H1 (cell line): ENCODE data around the gene TNFAIP2. TPM values are rescaled to one million over a fixed set of nuclear protein-coding genes. Genes with fewer than 3 reads are reported as not detected.
"Not testable (repeated sequence)": the region's sequence is repeated elsewhere in the genome, so short reads cannot be mapped to it uniquely, and the experiment has no call there.

Source experiments
- CTCF ChIA-PET: fragments of 300-600 bp; sonication (Branson Sonifier 250); formaldehyde crosslinking; loops from one replicate; lab custom pipeline; 2021; ENCODE audit not compliant: partially characterized antibody; lab: Charles Lee
- POLR2A ChIA-PET: fragments of 300-600 bp; sonication (Branson Sonifier 250); formaldehyde crosslinking; loops from one replicate; lab custom pipeline; 2021; ENCODE audit warnings: inconsistent platforms; ENCODE audit not compliant: partially characterized antibody; lab: Charles Lee
- DNase-seq, 2 experiments: peaks; one replicate each; pipeline versions ENCODE4 v3.0.0 to v3.0.0-alpha.2; 2010 to 2022; ENCODE audit warnings: low spot score in 2 of 2, low read depth in 1 of 2, mixed read lengths in 1 of 2
- FAIRE-seq: peaks from 2 replicates; lab custom pipeline; 2011; peaks lifted over from hg19 to GRCh38; lab: Jason Lieb, UNC
- H2AFZ ChIP-seq: 2 replicates; pipeline ENCODE4 v1.8.1; 2012; ENCODE audit warnings: low read length, inconsistent platforms
- H2AK5ac ChIP-seq: 2 replicates; pipeline ENCODE4 v1.6.1; 2013; ENCODE audit warnings: low read depth, low read length
- H2BK120ac ChIP-seq: replicated peaks from 2 replicates; pipeline ENCODE3; 2013; ENCODE audit warnings: low read depth, low read length, inconsistent platforms
- H2BK12ac ChIP-seq: 2 replicates; pipeline ENCODE4 v1.6.1; 2013; ENCODE audit warnings: low read depth, low read length
- H2BK15ac ChIP-seq: 2 replicates; pipeline ENCODE4 v1.6.1; 2013; ENCODE audit warnings: low read length
- H2BK20ac ChIP-seq: 2 replicates; pipeline ENCODE4 v1.6.1; 2013; ENCODE audit warnings: low read length
- H2BK5ac ChIP-seq: 2 replicates; pipeline ENCODE4 v1.6.1; 2013; ENCODE audit warnings: low read depth, low read length
- H3K14ac ChIP-seq: 2 replicates; pipeline ENCODE4 v1.6.1; 2013; ENCODE audit warnings: inconsistent platforms; ENCODE audit not compliant: insufficient read length
- H3K18ac ChIP-seq: 2 replicates; pipeline ENCODE4 v1.6.1; 2013; ENCODE audit warnings: low read length; ENCODE audit errors: extremely low read depth
- H3K23ac ChIP-seq: 2 replicates; pipeline ENCODE4 v1.6.1; 2013; ENCODE audit warnings: inconsistent platforms; ENCODE audit not compliant: insufficient read length
- H3K23me2 ChIP-seq: 2 replicates; pipeline ENCODE4 v1.6.1; 2013; ENCODE audit warnings: low read depth, low read length
- H3K27ac ChIP-seq: 2 replicates; pipeline ENCODE4 v1.6.1; 2011; ENCODE audit warnings: low read depth, low read length, inconsistent platforms
- H3K27me3 ChIP-seq, 4 experiments: replicated peaks in 1 of 4; 1 replicate in 1 of 4; 2 replicates in 3 of 4; pipeline versions ENCODE4 v1.6.1 to v1.8.1; 2011 to 2013; ENCODE audit warnings: low read length in 3 of 4, mild to moderate bottlenecking in 3 of 4, inconsistent platforms in 2 of 4, mixed read lengths in 2 of 4, moderate library complexity in 1 of 4; ENCODE audit not compliant: control insufficient read depth in 3 of 4, insufficient read depth in 3 of 4; ENCODE audit errors: extremely low read depth in 1 of 4
- H3K36me3 ChIP-seq, 4 experiments: 2 replicates each; pipeline versions ENCODE4 v1.6.1 to v1.8.1; 2011 to 2013; ENCODE audit warnings: mild to moderate bottlenecking in 4 of 4, low read length in 3 of 4, moderate library complexity in 2 of 4, control low read depth in 1 of 4, inconsistent platforms in 1 of 4; ENCODE audit not compliant: insufficient read depth in 4 of 4, control insufficient read depth in 2 of 4
- H3K4ac ChIP-seq: replicated peaks from 2 replicates; pipeline ENCODE3; 2013; ENCODE audit warnings: low read length, low read depth, mixed read lengths, inconsistent platforms; ENCODE audit not compliant: insufficient read length
- H3K4me1 ChIP-seq, 4 experiments: replicated peaks in 1 of 4; 1 replicate in 1 of 4; 2 replicates in 3 of 4; pipeline versions ENCODE4 v1.6.1 to v1.8.1; 2011 to 2013; ENCODE audit warnings: low read length in 3 of 4, inconsistent platforms in 2 of 4, mixed read lengths in 1 of 4; ENCODE audit not compliant: insufficient read depth in 4 of 4, control insufficient read depth in 3 of 4
- H3K4me2 ChIP-seq, 2 experiments: 2 replicates each; pipeline versions ENCODE4 v1.6.1 to v1.8.1; 2011 to 2013; ENCODE audit warnings: low read depth in 2 of 2, low read length in 2 of 2, control low read depth in 1 of 2, inconsistent platforms in 1 of 2, mild to moderate bottlenecking in 1 of 2; ENCODE audit not compliant: insufficient read depth in 1 of 2
- H3K4me3 ChIP-seq, 4 experiments: fragments of 200-600, 300-600 bp in 1 of 4; sonication (generic), shearing (Covaris generic), sonication (Bioruptor Twin) in 1 of 4; 2 replicates each; pipeline versions ENCODE4 v1.5.1 to v1.8.1; 2011 to 2016; ENCODE audit warnings: low read length in 4 of 4, low read depth in 3 of 4, control low read depth in 2 of 4, inconsistent platforms in 2 of 4, mild to moderate bottlenecking in 2 of 4, mixed read lengths in 1 of 4, moderate library complexity in 1 of 4; ENCODE audit not compliant: insufficient read depth in 2 of 4; ENCODE audit errors: extremely low read depth in 1 of 4
- H3K56ac ChIP-seq: replicated peaks from 2 replicates; pipeline ENCODE3; 2013; ENCODE audit warnings: low read depth, mild to moderate bottlenecking, mixed read lengths, low read length, inconsistent platforms; ENCODE audit not compliant: insufficient read length
- H3K79me1 ChIP-seq: 2 replicates; pipeline ENCODE4 v1.6.1; 2013; ENCODE audit warnings: low read depth, low read length, control low read depth
- H3K79me2 ChIP-seq, 2 experiments: 2 replicates each; pipeline versions ENCODE4 v1.6.1 to v1.8.1; 2012 to 2013; ENCODE audit warnings: low read length in 2 of 2, mild to moderate bottlenecking in 2 of 2, inconsistent platforms in 1 of 2; ENCODE audit not compliant: insufficient read depth in 2 of 2, control insufficient read depth in 1 of 2
- H3K9ac ChIP-seq, 4 experiments: replicated peaks in 1 of 4; 1 replicate in 1 of 4; 2 replicates in 3 of 4; pipeline versions ENCODE4 v1.6.1 to v1.8.1; 2011 to 2013; ENCODE audit warnings: low read depth in 3 of 4, low read length in 3 of 4, control low read depth in 2 of 4, mild to moderate bottlenecking in 2 of 4, moderate library complexity in 2 of 4, inconsistent platforms in 1 of 4; ENCODE audit errors: extremely low read depth in 1 of 4
- H3K9me3 ChIP-seq, 2 experiments: 2 replicates each; pipeline versions ENCODE4 v1.6.1 to v1.8.1; 2012 to 2013; ENCODE audit warnings: mild to moderate bottlenecking in 2 of 2, moderate library complexity in 2 of 2, control low read depth in 1 of 2, inconsistent platforms in 1 of 2, low read depth in 1 of 2, low read length in 1 of 2, mixed read lengths in 1 of 2; ENCODE audit not compliant: insufficient read depth in 2 of 2
- H4K20me1 ChIP-seq, 2 experiments: replicated peaks in 1 of 2; 2 replicates each; pipeline versions ENCODE3 to v1.8.1; 2011 to 2013; ENCODE audit warnings: inconsistent platforms in 2 of 2, low read length in 2 of 2, mild to moderate bottlenecking in 1 of 2; ENCODE audit not compliant: insufficient read depth in 2 of 2, control insufficient read depth in 1 of 2
- H4K5ac ChIP-seq: 2 replicates; pipeline ENCODE4 v1.6.1; 2013; ENCODE audit warnings: low read length, low read depth, mixed read lengths, inconsistent platforms; ENCODE audit not compliant: insufficient read length
- H4K8ac ChIP-seq: 2 replicates; pipeline ENCODE4 v1.8.0; 2013; ENCODE audit warnings: mild to moderate bottlenecking, moderate library complexity, low read length, inconsistent platforms; ENCODE audit not compliant: insufficient read depth; ENCODE audit errors: extremely low read depth
- H4K91ac ChIP-seq: replicated peaks from 2 replicates; pipeline ENCODE3; 2013; ENCODE audit warnings: low read length, mixed read lengths, inconsistent platforms; ENCODE audit not compliant: insufficient read length
- WGBS, 2 experiments: shearing (Covaris generic) in 1 of 2; methylation state at CpG; one replicate each; pipeline versions ENCODE4 v1.1.6 to v1.1.7; 2013 to 2015; ENCODE audit warnings: low lambda C conversion rate in 2 of 2, mixed read lengths in 2 of 2, inconsistent platforms in 1 of 2, low coverage in 1 of 2, missing lambda C conversion rate in 1 of 2; ENCODE audit not compliant: insufficient replicate concordance in 2 of 2, insufficient coverage in 1 of 2, insufficient read length in 1 of 2; ENCODE audit errors: extremely low coverage in 1 of 2, missing lambda C conversion rate in 1 of 2; 5-methylcytosine and 5-hydroxymethylcytosine counted together
- polyA plus RNA-seq, 7 experiments: library from polyadenylated mRNA; depleted of rRNA in 3 of 7; stranded (reverse) in 5 of 7; unstranded in 2 of 7; fragments of >200 nt in 5 of 7; fragments of 200-250 nt in 2 of 7; gene quantifications; 1 replicate in 5 of 7; 2 replicates in 1 of 7; 4 replicates in 1 of 7; pipeline versions ENCODE4 v1.2.1 to v1.2.3, GENCODE V29; 2011 to 2013; ENCODE audit warnings: missing spikeins in 2 of 7, mixed read lengths in 2 of 7
- total RNA-seq: library from RNA; stranded (reverse); fragmentation: NEBNext Ultra II Directional; extraction: Animal tissue kit (Norgen Biotek cat#: 25700); gene quantifications from 2 replicates; pipeline ENCODE4 v1.2.1, GENCODE V29; 2021

Gene TNFAIP2
- total and polyA plus RNA-seq, 2 of the 8 experiments (the other 6 are each of a cell fraction or from before 2014, with no cell fraction given), result 28.3 to 34.5 TPM

DNA sequence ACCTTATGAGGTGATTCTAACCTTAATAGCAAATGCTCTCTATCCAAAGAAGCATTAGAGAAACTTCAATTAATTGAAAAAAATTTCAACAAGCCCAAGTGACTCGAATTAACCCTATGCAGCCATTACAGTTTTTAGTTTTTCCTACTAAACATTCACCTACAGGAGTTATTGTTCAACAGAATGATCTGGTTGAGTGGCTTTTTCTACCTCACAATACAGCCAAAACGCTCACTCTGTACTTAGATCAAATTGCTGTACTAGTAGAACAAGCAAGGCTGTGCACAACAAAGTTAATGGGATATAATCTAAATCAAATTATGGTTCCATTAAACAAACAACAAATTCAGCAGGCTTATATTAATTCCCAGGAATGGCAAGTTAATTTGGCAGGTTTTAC, 50.6 kb downstream of the TNFAIP2 start:
- WGBS, 2 experiments, result 72% methylated on average over 2 of the region's 2 CpGs; no CpG with 5 or more reads in 1 of the 2 experiments

DNA sequence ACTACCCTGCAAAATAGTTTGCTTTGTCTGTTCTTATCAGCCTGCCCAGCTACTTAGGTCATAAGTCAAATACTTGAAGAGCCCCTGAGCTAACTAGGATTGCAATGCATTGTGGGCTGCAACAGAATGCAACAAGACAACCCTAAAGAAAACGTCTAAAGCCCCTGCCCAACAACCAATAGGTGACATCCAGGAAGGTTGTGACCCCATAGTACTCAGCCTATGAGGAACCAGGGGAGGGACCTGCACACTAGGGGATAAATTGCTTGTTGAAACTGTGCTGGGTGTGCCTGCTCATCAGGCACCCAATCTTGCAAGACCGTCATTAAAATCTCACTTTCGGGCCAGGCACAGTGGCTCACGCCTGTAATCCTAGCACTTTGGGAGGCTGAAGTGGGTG, 52.9 kb downstream of the TNFAIP2 start:
- H3K4me3 ChIP-seq, H3K23me2 ChIP-seq, H3K27ac ChIP-seq, H3K23ac ChIP-seq, FAIRE-seq, POLR2A ChIA-PET, H3K9ac ChIP-seq, H3K36me3 ChIP-seq, H3K18ac ChIP-seq, H4K5ac ChIP-seq, H2AFZ ChIP-seq, DNase-seq, H3K4me1 ChIP-seq, H4K8ac ChIP-seq, H3K4ac ChIP-seq, H3K79me1 ChIP-seq, H2BK15ac ChIP-seq, H3K79me2 ChIP-seq, H3K14ac ChIP-seq, H4K20me1 ChIP-seq, H4K91ac ChIP-seq, H2BK120ac ChIP-seq, H2BK5ac ChIP-seq, H2BK20ac ChIP-seq, H2BK12ac ChIP-seq, H3K27me3 ChIP-seq, H3K4me2 ChIP-seq, H3K56ac ChIP-seq, H2AK5ac ChIP-seq: not testable (repeated sequence)
- H3K9me3 ChIP-seq, result peaks cover 11% of the 10 kb centered on the region in 2 experiments; a peak in 2 of 4 replicates
- WGBS, 2 experiments, result 88% methylated on average over 4 of the region's 4 CpGs; no CpG with 5 or more reads in 1 of the 2 experiments
- CTCF ChIA-PET, result interaction anchor here (3.4 kb wide), 1 partner anchor 9 kb away, joined by 12 read pairs; no protein-coding TSS in a partner anchor

More for the DNA sequence above, 50.6 kb downstream of the TNFAIP2 start:
- H3K79me1 ChIP-seq, H2AK5ac ChIP-seq, H3K23me2 ChIP-seq, H3K79me2 ChIP-seq, H2BK15ac ChIP-seq, FAIRE-seq, H4K5ac ChIP-seq, H3K56ac ChIP-seq, H3K14ac ChIP-seq, H4K8ac ChIP-seq, H3K4me3 ChIP-seq, DNase-seq, H2BK20ac ChIP-seq, H3K9ac ChIP-seq, H3K27ac ChIP-seq, CTCF ChIA-PET, H3K36me3 ChIP-seq, H4K20me1 ChIP-seq, H3K4me2 ChIP-seq, H3K4ac ChIP-seq, H3K27me3 ChIP-seq, H3K18ac ChIP-seq, H2BK120ac ChIP-seq, H4K91ac ChIP-seq, H3K23ac ChIP-seq, H3K4me1 ChIP-seq, H2BK12ac ChIP-seq, H2AFZ ChIP-seq, H2BK5ac ChIP-seq, POLR2A ChIA-PET: not testable (repeated sequence)
- peaks cover 32 to 33% of the 10 kb centered on the region in 2 experiments for H3K9me3 ChIP-seq
